GM19351 (cell line): Measurements from ENCODE around the gene C11orf98.
"Not testable (repeated sequence)": the region's sequence is repeated elsewhere in the genome, so short reads cannot be mapped to it uniquely, and the experiment has no call there.

ENCODE experiments used
- ATAC-seq: cut with Tn5 transposase; IDR thresholded peaks from one replicate; pipeline ENCODE4 v1.9.1; 2021; ENCODE audit warnings: mild to moderate bottlenecking, moderate library complexity; ENCODE audit not compliant: unreplicated experiment

Gene C11orf98

GRCh38 chr11:62687508-62688396 lies 22.7 kb upstream of the C11orf98 start:
- ATAC-seq: no peak

- no peak for ATAC-seq
Observed at GRCh38 chr11:62682518-62682917, 17.5 kb upstream of the C11orf98 start.

- peak; percentile 70 for ATAC-seq
Observed at GRCh38 chr11:62680825-62681240, 15.8 kb upstream of the C11orf98 start.

- peak; percentile 68 for ATAC-seq
Observed at GRCh38 chr11:62678770-62679696, 14.0 kb upstream of the C11orf98 start, which contains the start of gene UBXN1. UBXN1 (minus strand) TSS chr11:62679073; CDS start chr11:62678923, 150 bp downstream.

GRCh38 chr11:62678433-62678769 lies 13.4 kb upstream of the C11orf98 start:
- ATAC-seq: no peak

GRCh38 chr11:62677714-62678113 lies 12.7 kb upstream of the C11orf98 start:
- ATAC-seq: no peak

GRCh38 chr11:62677156-62677555 lies 12.1 kb upstream of the C11orf98 start:
- no peak for ATAC-seq

GRCh38 chr11:62676698-62677097 lies 11.7 kb upstream of the C11orf98 start:
- ATAC-seq: no peak

- ATAC-seq: not testable (repeated sequence)
Observed at GRCh38 chr11:62675415-62675814, 10.4 kb upstream of the C11orf98 start.

- ATAC-seq: no peak
Observed at GRCh38 chr11:62673196-62673525, 8.2 kb upstream of the C11orf98 start.

GRCh38 chr11:62671608-62672389 lies 6.8 kb upstream of the C11orf98 start, which contains the start of the genes LBHD1 and UQCC3:
LBHD1 (minus strand) TSS chr11:62672267; CDS start chr11:62670031, 2,236 bp downstream.
UQCC3 (plus strand) TSS chr11:62671673; CDS start chr11:62671746, 73 bp downstream.
- ATAC-seq: peak; percentile 75

GRCh38 chr11:62671236-62671607 lies 6.2 kb upstream of the C11orf98 start:
- peak; percentile 22 for ATAC-seq

- ATAC-seq: no peak
Observed at GRCh38 chr11:62669420-62670161, 4.6 kb upstream of the C11orf98 start.

- no peak for ATAC-seq
Observed at GRCh38 chr11:62667460-62667859, 2.5 kb upstream of the C11orf98 start.

- ATAC-seq: no peak
Observed at GRCh38 chr11:62666259-62666926, 1.4 kb upstream of the C11orf98 start.

- ATAC-seq: peak; percentile 17
Observed at GRCh38 chr11:62665599-62666258, 719 bp upstream of the C11orf98 start.

- ATAC-seq: peak; percentile 34
Observed at GRCh38 chr11:62664405-62665074, 470 bp downstream of the C11orf98 start.

GRCh38 chr11:62656796-62657429 lies 8.1 kb downstream of the C11orf98 start:
- no peak for ATAC-seq
